Thyroid gland (tissue), 4 donors: ENCODE measurements around the gene EPHA2.

Source experiments
- CTCF ChIP-seq, 6 experiments: fragments of 200-600 bp in 3 of 6; fragments of 450-650 bp in 3 of 6; sonication (generic) in 3 of 6; IDR thresholded peaks; one replicate each; pipeline ENCODE4 v1.5.1; 2016 to 2019; ENCODE audit warnings: antibody characterized with exemption in 6 of 6, mild to moderate bottlenecking in 2 of 6, inconsistent platforms in 1 of 6, moderate library complexity in 1 of 6
- POLR2A ChIP-seq, 2 donors: fragments of 450-650 bp; IDR thresholded peaks; one replicate each; pipeline ENCODE4 v1.6.1; 2017; ENCODE audit warnings: antibody characterized with exemption in 2 of 2, mild to moderate bottlenecking in 2 of 2, moderate library complexity in 1 of 2

GRCh38 chr1:16191309-16191708 is 35.4 kb upstream of the EPHA2 start:
- TF ChIP-seq CTCF (IDR thresholded peaks at IDR 0.05) (no peak), POLR2A (IDR thresholded peaks at IDR 0.05) (no peak)
